ENCODE measurements around the gene IQCK. TPM values are rescaled to one million over a fixed set of nuclear protein-coding genes. Genes with fewer than 3 reads are reported as not detected.

IQCK gene
- total RNA-seq, 1 experiment from 2014 or later: 15.5 TPM

DNA sequence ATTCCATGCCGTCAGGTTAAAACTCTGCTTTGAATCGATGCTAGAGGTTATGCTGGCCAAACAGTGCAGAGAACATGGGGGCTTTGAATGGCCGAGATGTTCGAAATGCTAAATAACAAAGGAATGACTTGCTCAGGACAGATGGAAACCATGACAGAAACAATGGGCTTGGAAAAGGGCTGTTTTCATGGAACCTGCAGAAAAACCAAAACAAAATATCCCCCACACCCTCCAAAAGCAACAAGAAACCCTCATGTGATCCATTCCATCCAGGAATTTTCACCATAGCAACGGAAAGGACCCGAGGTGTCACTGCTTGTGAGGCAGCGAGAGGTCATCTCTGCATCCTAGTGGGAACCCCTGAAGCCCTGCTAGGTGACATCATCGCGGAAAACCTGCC is 141.1 kb downstream of the IQCK start:
- CTCF ChIA-PET: no interaction called here

DNA sequence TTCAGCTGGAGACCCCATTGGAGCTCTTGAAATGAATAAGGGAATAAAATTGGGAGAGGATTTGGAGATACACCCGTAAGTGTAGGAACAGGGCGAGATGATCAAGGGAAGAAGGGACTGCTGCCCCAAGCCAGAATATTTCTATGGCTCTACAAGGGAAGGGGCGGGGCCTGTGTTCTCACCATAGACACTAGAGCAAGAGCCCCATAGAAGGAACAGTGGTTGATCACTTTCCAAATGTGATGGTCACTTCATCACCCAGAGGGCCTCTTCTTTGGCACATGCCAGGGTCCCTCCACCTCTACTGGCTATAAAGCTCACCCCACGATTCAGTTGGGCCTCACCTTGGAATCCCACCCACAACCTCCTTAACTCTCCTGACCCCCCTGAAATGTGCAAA is 141.5 kb downstream of the IQCK start:
- Histone ChIP-seq H3K36me3 (ENCODE audit: control insufficient read depth, insufficient read depth, low read length) (no peaks in the 10 kb centered on the region), H3K27ac (ENCODE audit: low read length) (no peak overlapping the region), H3K4me3 (ENCODE audit: low read depth in 2 of 2, low read length in 2 of 2) (no peak overlapping the region), H3K4me1 (ENCODE audit: control insufficient read depth, insufficient read depth, low read length) (no peaks in the 10 kb centered on the region), H3K9me3 (ENCODE audit: control insufficient read depth, insufficient read depth, low read depth, low read length) (no peaks in the 10 kb centered on the region), H3K27me3 (ENCODE audit: control insufficient read depth, insufficient read depth, low read length) (no peaks in the 10 kb centered on the region)
- no TSS peak for BruUV-seq (replicated peaks)
- intact Hi-C loops (cut with micrococcal nuclease; ENCODE audit: unreplicated experiment): no loop called here
- ATAC-seq: no peak
- TF ChIP-seq, protein P1, sequence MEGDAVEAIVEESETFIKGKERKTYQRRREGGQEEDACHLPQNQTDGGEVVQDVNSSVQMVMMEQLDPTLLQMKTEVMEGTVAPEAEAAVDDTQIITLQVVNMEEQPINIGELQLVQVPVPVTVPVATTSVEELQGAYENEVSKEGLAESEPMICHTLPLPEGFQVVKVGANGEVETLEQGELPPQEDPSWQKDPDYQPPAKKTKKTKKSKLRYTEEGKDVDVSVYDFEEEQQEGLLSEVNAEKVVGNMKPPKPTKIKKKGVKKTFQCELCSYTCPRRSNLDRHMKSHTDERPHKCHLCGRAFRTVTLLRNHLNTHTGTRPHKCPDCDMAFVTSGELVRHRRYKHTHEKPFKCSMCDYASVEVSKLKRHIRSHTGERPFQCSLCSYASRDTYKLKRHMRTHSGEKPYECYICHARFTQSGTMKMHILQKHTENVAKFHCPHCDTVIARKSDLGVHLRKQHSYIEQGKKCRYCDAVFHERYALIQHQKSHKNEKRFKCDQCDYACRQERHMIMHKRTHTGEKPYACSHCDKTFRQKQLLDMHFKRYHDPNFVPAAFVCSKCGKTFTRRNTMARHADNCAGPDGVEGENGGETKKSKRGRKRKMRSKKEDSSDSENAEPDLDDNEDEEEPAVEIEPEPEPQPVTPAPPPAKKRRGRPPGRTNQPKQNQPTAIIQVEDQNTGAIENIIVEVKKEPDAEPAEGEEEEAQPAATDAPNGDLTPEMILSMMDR (IDR thresholded peaks at IDR 0.05): no peak
- TF ChIP-seq TCF7L2 (IDR thresholded peaks at IDR 0.05; ENCODE audit: low read depth, low read length): no peak
- TF ChIP-seq, protein P2, sequence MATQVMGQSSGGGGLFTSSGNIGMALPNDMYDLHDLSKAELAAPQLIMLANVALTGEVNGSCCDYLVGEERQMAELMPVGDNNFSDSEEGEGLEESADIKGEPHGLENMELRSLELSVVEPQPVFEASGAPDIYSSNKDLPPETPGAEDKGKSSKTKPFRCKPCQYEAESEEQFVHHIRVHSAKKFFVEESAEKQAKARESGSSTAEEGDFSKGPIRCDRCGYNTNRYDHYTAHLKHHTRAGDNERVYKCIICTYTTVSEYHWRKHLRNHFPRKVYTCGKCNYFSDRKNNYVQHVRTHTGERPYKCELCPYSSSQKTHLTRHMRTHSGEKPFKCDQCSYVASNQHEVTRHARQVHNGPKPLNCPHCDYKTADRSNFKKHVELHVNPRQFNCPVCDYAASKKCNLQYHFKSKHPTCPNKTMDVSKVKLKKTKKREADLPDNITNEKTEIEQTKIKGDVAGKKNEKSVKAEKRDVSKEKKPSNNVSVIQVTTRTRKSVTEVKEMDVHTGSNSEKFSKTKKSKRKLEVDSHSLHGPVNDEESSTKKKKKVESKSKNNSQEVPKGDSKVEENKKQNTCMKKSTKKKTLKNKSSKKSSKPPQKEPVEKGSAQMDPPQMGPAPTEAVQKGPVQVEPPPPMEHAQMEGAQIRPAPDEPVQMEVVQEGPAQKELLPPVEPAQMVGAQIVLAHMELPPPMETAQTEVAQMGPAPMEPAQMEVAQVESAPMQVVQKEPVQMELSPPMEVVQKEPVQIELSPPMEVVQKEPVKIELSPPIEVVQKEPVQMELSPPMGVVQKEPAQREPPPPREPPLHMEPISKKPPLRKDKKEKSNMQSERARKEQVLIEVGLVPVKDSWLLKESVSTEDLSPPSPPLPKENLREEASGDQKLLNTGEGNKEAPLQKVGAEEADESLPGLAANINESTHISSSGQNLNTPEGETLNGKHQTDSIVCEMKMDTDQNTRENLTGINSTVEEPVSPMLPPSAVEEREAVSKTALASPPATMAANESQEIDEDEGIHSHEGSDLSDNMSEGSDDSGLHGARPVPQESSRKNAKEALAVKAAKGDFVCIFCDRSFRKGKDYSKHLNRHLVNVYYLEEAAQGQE (IDR thresholded peaks at IDR 0.05; ENCODE audit: insufficient read depth in 1 of 2, low read depth in 2 of 2, low read length in 1 of 2): no peak
- no peak for TF ChIP-seq SIN3A (IDR thresholded peaks at IDR 0.05; ENCODE audit: borderline replicate concordance, insufficient read depth, low read depth, low read length)
- TF ChIP-seq POLR2AphosphoS5 (IDR thresholded peaks at IDR 0.05; ENCODE audit: low read depth, low read length): no peak
- DNase-seq (ENCODE audit: low read depth, low spot score): no peak
- CTCF ChIA-PET: no interaction called here
- in situ Hi-C loops (cut with HindIII; ENCODE audit: low pct_unique_long_range_greater_than_20kb, low sequenced_read_pairs): no loop called here
- POLR2A ChIA-PET: no interaction called here

More for the DNA sequence above, 141.1 kb downstream of the IQCK start:
- no peak for TF ChIP-seq TCF7L2 (IDR thresholded peaks at IDR 0.05; ENCODE audit: low read depth, low read length)
- no peak for TF ChIP-seq POLR2AphosphoS5 (IDR thresholded peaks at IDR 0.05; ENCODE audit: low read depth, low read length)
- TF ChIP-seq, protein P2 (IDR thresholded peaks at IDR 0.05; ENCODE audit: insufficient read depth in 1 of 2, low read depth in 2 of 2, low read length in 1 of 2): no peak
- no peak for TF ChIP-seq SIN3A (IDR thresholded peaks at IDR 0.05; ENCODE audit: borderline replicate concordance, insufficient read depth, low read depth, low read length)
- TF ChIP-seq, protein P1 (IDR thresholded peaks at IDR 0.05): no peak
- BruUV-seq (replicated peaks): no TSS peak
- no peaks in the 10 kb centered on the region for H3K9me3 ChIP-seq (ENCODE audit: control insufficient read depth, insufficient read depth, low read depth, low read length)
- H3K27me3 ChIP-seq (ENCODE audit: control insufficient read depth, insufficient read depth, low read length): no peaks in the 10 kb centered on the region
- no peak overlapping the region for H3K27ac ChIP-seq (ENCODE audit: low read length)
- H3K36me3 ChIP-seq (ENCODE audit: control insufficient read depth, insufficient read depth, low read length): no peaks in the 10 kb centered on the region
- ATAC-seq (no peak), DNase-seq (ENCODE audit: low read depth, low spot score) (no peak)
- intact Hi-C loops (cut with micrococcal nuclease; ENCODE audit: unreplicated experiment): no loop called here
- H3K4me3 ChIP-seq (ENCODE audit: low read depth in 2 of 2, low read length in 2 of 2): no peak overlapping the region
- POLR2A ChIA-PET: no interaction called here
- H3K4me1 ChIP-seq (ENCODE audit: control insufficient read depth, insufficient read depth, low read length): no peaks in the 10 kb centered on the region
- in situ Hi-C loops (cut with HindIII; ENCODE audit: low pct_unique_long_range_greater_than_20kb, low sequenced_read_pairs): no loop called here

Measured in Panc1 (cell line).